ENCODE data around the gene LIN37. TPM values are rescaled to one million over a fixed set of nuclear protein-coding genes. Genes with fewer than 3 reads are reported as not detected.

Gene LIN37
- total and polyA plus RNA-seq, 2 of the 13 experiments (the other 11 are each of a cell fraction or from before 2014, with no cell fraction given), result 6.3 to 8.7 TPM

DNA sequence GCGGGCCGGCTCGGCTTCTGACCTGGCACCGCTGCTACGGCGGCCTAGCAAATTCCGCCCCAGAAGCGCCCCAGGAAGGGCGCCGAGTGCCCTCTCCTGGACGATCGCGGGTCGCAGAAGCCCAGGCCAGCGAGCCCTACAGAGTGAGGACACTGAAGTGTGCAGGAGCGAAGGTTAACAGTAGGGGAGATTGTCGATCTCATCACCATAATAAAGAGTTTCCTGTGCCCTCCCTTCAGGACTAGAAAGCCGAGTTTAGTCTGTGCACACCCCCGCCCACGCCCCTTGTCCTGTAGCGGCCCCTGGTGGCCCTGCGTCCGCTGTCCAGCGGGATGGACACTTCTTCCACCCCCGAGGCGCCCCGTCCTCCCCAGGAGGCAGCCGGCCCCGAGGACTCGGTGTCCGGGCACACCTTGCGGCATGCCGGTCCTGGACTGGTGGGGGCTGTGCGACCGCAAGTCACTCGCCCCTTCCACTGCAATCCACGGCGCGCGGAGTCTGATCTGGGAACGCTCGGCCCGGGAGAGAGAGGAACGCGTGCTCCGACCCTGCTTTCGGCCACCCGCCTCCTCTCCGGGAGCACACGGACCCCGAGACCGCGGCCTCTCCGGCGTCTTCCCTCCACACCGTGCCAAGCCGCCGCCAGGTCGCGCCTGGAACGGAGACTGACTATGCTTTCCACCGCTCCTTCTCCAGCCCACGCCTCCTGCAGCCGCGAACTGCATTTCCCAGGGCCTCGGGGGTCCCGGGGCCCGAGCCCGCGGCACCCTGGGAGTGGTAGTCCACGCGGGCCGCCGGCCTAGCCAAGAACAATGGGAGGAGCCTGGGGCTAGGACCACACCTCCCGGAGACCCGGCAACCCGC lies 31.3 kb upstream of the LIN37 start (continued):
- TF ChIP-seq, protein P1, sequence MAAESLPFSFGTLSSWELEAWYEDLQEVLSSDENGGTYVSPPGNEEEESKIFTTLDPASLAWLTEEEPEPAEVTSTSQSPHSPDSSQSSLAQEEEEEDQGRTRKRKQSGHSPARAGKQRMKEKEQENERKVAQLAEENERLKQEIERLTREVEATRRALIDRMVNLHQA (CRISPR knock-in tag; IDR thresholded peaks at IDR 0.05), result no peak
- TF ChIP-seq ZNF720 (CRISPR knock-in tag; IDR thresholded peaks at IDR 0.05) (no peak), GFI1 (CRISPR knock-in tag; IDR thresholded peaks at IDR 0.05; ENCODE audit: borderline replicate concordance) (peak; percentile 48; the same call in 1 of the 2 replicates), ZNF607 (CRISPR knock-in tag; IDR thresholded peaks at IDR 0.05; ENCODE audit: borderline replicate concordance) (peak; percentile 20; the same call in 1 of the 2 replicates), MAF1 (CRISPR knock-in tag; IDR thresholded peaks at IDR 0.05; ENCODE audit: borderline replicate concordance) (0 out of 2 replicates have a peak, but pooled peaks have one; percentile 73), SRSF1 (optimal IDR thresholded peaks at IDR 0.05; ENCODE audit: low read depth, low read length) (peak; percentile 54), HHEX (CRISPR knock-in tag; IDR thresholded peaks at IDR 0.05) (no peak), HNRNPUL1 (IDR thresholded peaks at IDR 0.05; ENCODE audit: low read depth, low read length) (no peak), MED1 (CRISPR knock-in tag; IDR thresholded peaks at IDR 0.05) (peak; percentile 54), ZNF446 (CRISPR knock-in tag; IDR thresholded peaks at IDR 0.05) (no peak; the same call in 1 of the 2 replicates), ZSCAN22 (CRISPR knock-in tag; IDR thresholded peaks at IDR 0.05) (peak; percentile 34; the same call in 1 of the 2 replicates), ZNF33A (CRISPR knock-in tag; IDR thresholded peaks at IDR 0.05; ENCODE audit: borderline replicate concordance) (no peak), NFYB (CRISPR knock-in tag; IDR thresholded peaks at IDR 0.05) (0 out of 2 replicates have a peak, but pooled peaks have one; percentile 31), NCOA5 (CRISPR knock-in tag; IDR thresholded peaks at IDR 0.05) (no peak), KDM1A (CRISPR knock-in tag; IDR thresholded peaks at IDR 0.05) (no peak), PHB2 (IDR thresholded peaks at IDR 0.05; ENCODE audit: partially characterized antibody) (no peak), FOSL2 (CRISPR knock-in tag; IDR thresholded peaks at IDR 0.05) (no peak), CEBPB (IDR thresholded peaks at IDR 0.05; ENCODE audit: borderline replicate concordance, low read depth, low read length) (no peak), ZNF274 (CRISPR knock-in tag; IDR thresholded peaks at IDR 0.05) (0 out of 2 replicates have a peak, but pooled peaks have one; percentile 32), MAFF (IDR thresholded peaks at IDR 0.05; ENCODE audit: low read depth, low read length) (no peak)
- TF ChIP-seq, protein P2, sequence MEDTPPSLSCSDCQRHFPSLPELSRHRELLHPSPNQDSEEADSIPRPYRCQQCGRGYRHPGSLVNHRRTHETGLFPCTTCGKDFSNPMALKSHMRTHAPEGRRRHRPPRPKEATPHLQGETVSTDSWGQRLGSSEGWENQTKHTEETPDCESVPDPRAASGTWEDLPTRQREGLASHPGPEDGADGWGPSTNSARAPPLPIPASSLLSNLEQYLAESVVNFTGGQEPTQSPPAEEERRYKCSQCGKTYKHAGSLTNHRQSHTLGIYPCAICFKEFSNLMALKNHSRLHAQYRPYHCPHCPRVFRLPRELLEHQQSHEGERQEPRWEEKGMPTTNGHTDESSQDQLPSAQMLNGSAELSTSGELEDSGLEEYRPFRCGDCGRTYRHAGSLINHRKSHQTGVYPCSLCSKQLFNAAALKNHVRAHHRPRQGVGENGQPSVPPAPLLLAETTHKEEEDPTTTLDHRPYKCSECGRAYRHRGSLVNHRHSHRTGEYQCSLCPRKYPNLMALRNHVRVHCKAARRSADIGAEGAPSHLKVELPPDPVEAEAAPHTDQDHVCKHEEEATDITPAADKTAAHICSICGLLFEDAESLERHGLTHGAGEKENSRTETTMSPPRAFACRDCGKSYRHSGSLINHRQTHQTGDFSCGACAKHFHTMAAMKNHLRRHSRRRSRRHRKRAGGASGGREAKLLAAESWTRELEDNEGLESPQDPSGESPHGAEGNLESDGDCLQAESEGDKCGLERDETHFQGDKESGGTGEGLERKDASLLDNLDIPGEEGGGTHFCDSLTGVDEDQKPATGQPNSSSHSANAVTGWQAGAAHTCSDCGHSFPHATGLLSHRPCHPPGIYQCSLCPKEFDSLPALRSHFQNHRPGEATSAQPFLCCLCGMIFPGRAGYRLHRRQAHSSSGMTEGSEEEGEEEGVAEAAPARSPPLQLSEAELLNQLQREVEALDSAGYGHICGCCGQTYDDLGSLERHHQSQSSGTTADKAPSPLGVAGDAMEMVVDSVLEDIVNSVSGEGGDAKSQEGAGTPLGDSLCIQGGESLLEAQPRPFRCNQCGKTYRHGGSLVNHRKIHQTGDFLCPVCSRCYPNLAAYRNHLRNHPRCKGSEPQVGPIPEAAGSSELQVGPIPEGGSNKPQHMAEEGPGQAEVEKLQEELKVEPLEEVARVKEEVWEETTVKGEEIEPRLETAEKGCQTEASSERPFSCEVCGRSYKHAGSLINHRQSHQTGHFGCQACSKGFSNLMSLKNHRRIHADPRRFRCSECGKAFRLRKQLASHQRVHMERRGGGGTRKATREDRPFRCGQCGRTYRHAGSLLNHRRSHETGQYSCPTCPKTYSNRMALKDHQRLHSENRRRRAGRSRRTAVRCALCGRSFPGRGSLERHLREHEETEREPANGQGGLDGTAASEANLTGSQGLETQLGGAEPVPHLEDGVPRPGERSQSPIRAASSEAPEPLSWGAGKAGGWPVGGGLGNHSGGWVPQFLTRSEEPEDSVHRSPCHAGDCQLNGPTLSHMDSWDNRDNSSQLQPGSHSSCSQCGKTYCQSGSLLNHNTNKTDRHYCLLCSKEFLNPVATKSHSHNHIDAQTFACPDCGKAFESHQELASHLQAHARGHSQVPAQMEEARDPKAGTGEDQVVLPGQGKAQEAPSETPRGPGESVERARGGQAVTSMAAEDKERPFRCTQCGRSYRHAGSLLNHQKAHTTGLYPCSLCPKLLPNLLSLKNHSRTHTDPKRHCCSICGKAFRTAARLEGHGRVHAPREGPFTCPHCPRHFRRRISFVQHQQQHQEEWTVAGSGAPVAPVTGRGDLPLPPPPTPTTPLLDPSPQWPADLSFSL (CRISPR knock-in tag; IDR thresholded peaks at IDR 0.05), result no peak
- TF ChIP-seq, protein P3, sequence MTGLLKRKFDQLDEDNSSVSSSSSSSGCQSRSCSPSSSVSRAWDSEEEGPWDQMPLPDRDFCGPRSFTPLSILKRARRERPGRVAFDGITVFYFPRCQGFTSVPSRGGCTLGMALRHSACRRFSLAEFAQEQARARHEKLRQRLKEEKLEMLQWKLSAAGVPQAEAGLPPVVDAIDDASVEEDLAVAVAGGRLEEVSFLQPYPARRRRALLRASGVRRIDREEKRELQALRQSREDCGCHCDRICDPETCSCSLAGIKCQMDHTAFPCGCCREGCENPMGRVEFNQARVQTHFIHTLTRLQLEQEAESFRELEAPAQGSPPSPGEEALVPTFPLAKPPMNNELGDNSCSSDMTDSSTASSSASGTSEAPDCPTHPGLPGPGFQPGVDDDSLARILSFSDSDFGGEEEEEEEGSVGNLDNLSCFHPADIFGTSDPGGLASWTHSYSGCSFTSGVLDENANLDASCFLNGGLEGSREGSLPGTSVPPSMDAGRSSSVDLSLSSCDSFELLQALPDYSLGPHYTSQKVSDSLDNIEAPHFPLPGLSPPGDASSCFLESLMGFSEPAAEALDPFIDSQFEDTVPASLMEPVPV (CRISPR knock-in tag; IDR thresholded peaks at IDR 0.05), result no peak
